PC-3 (cell line): ENCODE data around the gene TWSG1.

ENCODE experiments used
- EZH2 ChIP-seq: fragments of 300-600 bp; sonication (generic); IDR thresholded peaks from one replicate; pipeline ENCODE4 v1.6.1; 2017; ENCODE audit warnings: antibody characterized with exemption, mild to moderate bottlenecking, low read length; ENCODE audit not compliant: unreplicated experiment
- EZH2phosphoT487 ChIP-seq: fragments of 300-600 bp; sonication (generic); IDR thresholded peaks from 2 replicates; pipeline ENCODE4 v1.6.1; 2018; ENCODE audit warnings: mild to moderate bottlenecking, antibody characterized with exemption, low read length, borderline replicate concordance
- TF ChIP-seq, protein P1 (sequence below): fragments of 300-600 bp; sonication (generic); conservative IDR thresholded peaks from 2 replicates; pipeline ENCODE4 v1.5.1; 2017; ENCODE audit warnings: antibody characterized with exemption, low read depth, mild to moderate bottlenecking, low read length

DNA sequence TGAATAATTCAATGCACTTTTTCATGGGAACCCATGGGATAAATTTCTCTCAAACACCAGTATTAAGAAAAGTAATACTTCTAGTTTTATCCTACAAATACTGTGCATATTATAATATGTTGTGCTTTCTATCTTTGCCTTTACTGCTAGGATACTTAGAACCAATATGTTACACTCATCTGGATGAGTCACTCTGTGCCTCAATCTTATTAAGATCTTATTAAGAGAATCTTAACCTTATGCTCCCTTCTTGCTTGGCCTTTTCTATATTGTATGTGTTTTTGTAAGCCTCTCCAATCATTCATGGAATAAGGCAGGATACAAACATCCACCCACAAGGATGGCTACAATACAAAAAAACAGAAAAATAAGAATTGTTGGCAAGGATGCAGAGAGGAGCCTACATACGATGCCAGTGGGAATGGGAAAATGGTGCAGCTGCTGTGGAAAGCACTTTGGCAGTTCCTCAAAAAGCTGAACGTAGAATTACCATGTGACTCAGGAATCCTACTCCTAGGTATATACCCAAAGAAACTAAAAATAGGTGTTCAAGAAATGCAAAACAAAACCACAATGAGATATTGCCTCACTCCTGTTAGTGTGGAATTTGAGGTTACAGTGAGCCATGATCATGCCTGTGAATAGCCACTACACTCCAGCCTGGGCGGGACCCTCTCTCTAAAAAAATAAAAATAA, 10.7 kb upstream of the TWSG1 start:
- TF ChIP-seq, protein P1, sequence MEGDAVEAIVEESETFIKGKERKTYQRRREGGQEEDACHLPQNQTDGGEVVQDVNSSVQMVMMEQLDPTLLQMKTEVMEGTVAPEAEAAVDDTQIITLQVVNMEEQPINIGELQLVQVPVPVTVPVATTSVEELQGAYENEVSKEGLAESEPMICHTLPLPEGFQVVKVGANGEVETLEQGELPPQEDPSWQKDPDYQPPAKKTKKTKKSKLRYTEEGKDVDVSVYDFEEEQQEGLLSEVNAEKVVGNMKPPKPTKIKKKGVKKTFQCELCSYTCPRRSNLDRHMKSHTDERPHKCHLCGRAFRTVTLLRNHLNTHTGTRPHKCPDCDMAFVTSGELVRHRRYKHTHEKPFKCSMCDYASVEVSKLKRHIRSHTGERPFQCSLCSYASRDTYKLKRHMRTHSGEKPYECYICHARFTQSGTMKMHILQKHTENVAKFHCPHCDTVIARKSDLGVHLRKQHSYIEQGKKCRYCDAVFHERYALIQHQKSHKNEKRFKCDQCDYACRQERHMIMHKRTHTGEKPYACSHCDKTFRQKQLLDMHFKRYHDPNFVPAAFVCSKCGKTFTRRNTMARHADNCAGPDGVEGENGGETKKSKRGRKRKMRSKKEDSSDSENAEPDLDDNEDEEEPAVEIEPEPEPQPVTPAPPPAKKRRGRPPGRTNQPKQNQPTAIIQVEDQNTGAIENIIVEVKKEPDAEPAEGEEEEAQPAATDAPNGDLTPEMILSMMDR: no peak
- TF ChIP-seq EZH2 (no peak), EZH2phosphoT487 (no peak)
